Brain microvascular endothelial cell (primary cell): ENCODE measurements around the gene STX2.
A peak's percentile ranks its signal among the peaks of the same experiment; 100 is the strongest.
"Not testable (repeated sequence)": the region's sequence is repeated elsewhere in the genome, so short reads cannot be mapped to it uniquely, and the experiment has no call there.

Experiments
- DNase-seq: peaks from one replicate; pipeline ENCODE4 v3.0.0-alpha.2; 2020
- H3K27ac ChIP-seq: fragments of 250-450 bp; sonication (Bioruptor Pico); 2 replicates; pipeline ENCODE4 v1.5.1; 2020; ENCODE audit warnings: mild to moderate bottlenecking, moderate library complexity
- H3K27me3 ChIP-seq: fragments of 250-450 bp; sonication (Bioruptor Pico); replicated peaks from 2 replicates; pipeline ENCODE4 v1.5.1; 2020; ENCODE audit warnings: mild to moderate bottlenecking
- H3K36me3 ChIP-seq: fragments of 250-450 bp; sonication (Bioruptor Pico); replicated peaks from 2 replicates; pipeline ENCODE4 v1.5.1; 2020; ENCODE audit warnings: mild to moderate bottlenecking
- H3K4me3 ChIP-seq: 2 replicates; pipeline ENCODE4 v1.5.1; 2011; ENCODE audit warnings: low read depth, mild to moderate bottlenecking, control low read depth, low read length, moderate library complexity
- in situ Hi-C: cut with HindIII; loops from 2 replicates; pipeline ENCODE4 v1.10.0; 2017; ENCODE audit warnings: low sequenced_read_pairs, low pct_ligation_motif_present
- TF ChIP-seq, protein P1 (sequence below): IDR thresholded peaks from 2 replicates; pipeline ENCODE4 v1.5.1; 2011; ENCODE audit warnings: low read depth, mild to moderate bottlenecking, moderate library complexity, low read length, control low read depth, inconsistent platforms; ENCODE audit errors: missing control alignments

The STX2 gene

GRCh38 chr12:130849561-130850417 is 10.7 kb upstream of the STX2 start:
- DNase-seq: no peak
- no peak overlapping the region for H3K27ac ChIP-seq
- no peak overlapping the region for H3K4me3 ChIP-seq
- in situ Hi-C loops: no loop called here
- no peaks in the 10 kb centered on the region for H3K27me3 ChIP-seq
- H3K36me3 ChIP-seq: no peaks in the 10 kb centered on the region
- TF ChIP-seq, protein P1, sequence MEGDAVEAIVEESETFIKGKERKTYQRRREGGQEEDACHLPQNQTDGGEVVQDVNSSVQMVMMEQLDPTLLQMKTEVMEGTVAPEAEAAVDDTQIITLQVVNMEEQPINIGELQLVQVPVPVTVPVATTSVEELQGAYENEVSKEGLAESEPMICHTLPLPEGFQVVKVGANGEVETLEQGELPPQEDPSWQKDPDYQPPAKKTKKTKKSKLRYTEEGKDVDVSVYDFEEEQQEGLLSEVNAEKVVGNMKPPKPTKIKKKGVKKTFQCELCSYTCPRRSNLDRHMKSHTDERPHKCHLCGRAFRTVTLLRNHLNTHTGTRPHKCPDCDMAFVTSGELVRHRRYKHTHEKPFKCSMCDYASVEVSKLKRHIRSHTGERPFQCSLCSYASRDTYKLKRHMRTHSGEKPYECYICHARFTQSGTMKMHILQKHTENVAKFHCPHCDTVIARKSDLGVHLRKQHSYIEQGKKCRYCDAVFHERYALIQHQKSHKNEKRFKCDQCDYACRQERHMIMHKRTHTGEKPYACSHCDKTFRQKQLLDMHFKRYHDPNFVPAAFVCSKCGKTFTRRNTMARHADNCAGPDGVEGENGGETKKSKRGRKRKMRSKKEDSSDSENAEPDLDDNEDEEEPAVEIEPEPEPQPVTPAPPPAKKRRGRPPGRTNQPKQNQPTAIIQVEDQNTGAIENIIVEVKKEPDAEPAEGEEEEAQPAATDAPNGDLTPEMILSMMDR: no peak

DNA sequence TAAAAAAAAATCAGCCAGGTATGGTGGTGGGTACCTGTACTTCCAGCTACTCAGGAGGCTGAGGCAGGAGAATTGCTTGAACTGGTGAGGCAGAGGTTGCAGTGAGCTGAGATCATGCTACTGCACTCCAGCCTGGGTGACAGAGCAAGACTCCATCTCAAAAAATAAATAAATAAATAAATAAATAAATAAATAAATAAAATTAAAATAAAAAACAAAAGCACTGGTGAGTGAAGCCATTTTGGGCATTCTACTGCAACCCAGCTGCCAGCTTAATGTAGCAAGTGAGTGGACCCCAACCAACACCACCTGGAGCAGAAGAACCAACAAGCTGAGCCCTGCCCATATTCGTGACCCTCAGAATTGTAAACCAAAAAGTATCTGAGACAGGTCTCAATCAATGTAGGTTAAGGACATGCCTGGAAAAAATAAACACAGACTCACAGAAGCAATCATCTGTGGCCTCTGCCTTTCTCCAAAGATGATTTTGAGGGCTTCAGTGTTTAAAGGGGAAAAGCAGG is 9.8 kb upstream of the STX2 start:
- H3K36me3 ChIP-seq, in situ Hi-C loops, H3K4me3 ChIP-seq, H3K27ac ChIP-seq, DNase-seq, H3K27me3 ChIP-seq: not testable (repeated sequence)

DNA sequence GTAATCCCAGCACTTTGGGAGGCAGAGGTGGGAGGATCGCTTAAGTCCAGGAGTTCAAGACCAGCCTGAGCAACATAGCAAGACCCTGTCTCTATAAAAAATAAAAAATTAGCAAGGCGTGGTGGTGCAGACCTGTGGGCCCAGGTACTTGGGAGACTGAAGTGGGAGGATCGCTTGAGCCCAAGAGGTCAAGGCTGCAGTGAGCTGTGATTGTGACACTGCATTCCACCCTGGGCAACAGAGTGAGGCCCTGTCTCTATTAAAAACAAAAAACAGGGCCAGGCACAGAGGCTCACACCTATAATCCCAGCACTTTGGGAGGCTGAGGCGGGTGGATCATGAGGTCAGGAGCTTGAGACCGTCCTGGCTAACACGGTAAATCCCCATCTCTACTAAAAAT is 9.1 kb upstream of the STX2 start:
- H3K4me3 ChIP-seq, H3K36me3 ChIP-seq, in situ Hi-C loops, H3K27ac ChIP-seq, DNase-seq, H3K27me3 ChIP-seq: not testable (repeated sequence)

GRCh38 chr12:130847112-130847511 is 8.1 kb upstream of the STX2 start:
- in situ Hi-C loops: no loop called here

GRCh38 chr12:130846369-130846768 is 7.3 kb upstream of the STX2 start:
- Histone ChIP-seq H3K27me3 (no peaks in the 10 kb centered on the region), H3K4me3 (no peak overlapping the region), H3K27ac (no peak overlapping the region), H3K36me3 (no peaks in the 10 kb centered on the region)
- in situ Hi-C loops: no loop called here
- no peak for DNase-seq
- TF ChIP-seq, protein P1: no peak

More at GRCh38 chr12:130847112-130847511, 8.1 kb upstream of the STX2 start:
- TF ChIP-seq, protein P1: no peak
- Histone ChIP-seq H3K27me3 (no peaks in the 10 kb centered on the region), H3K27ac (no peak overlapping the region), H3K36me3 (no peaks in the 10 kb centered on the region), H3K4me3 (no peak overlapping the region)
- peak; percentile 63 for DNase-seq

- no peak for DNase-seq
- in situ Hi-C loops: no loop called here
- Histone ChIP-seq H3K27ac (no peak overlapping the region), H3K36me3 (no peaks in the 10 kb centered on the region), H3K27me3 (no peaks in the 10 kb centered on the region), H3K4me3 (peak overlapping the region; percentile 54)
- TF ChIP-seq, protein P1: no peak
These were observed 837 bp upstream of the STX2 start for GRCh38 chr12:130839770-130840404.
